SK-N-SH treated with all-trans-retinoic acid at 6 μM for 48 hours (cell line): ENCODE measurements around the gene ANO5.

ENCODE experiments used
- CSRNP3 ChIP-seq: fragments of 250-450 bp; sonication (Bioruptor Pico); IDR thresholded peaks from 2 replicates; pipeline ENCODE4 v1.5.1; 2021; ENCODE audit warnings: mild to moderate bottlenecking, moderate library complexity
- SNAI2 ChIP-seq: fragments of 250-450 bp; sonication (Bioruptor Pico); IDR thresholded peaks from 2 replicates; pipeline ENCODE4 v1.5.0; 2020; ENCODE audit warnings: mild to moderate bottlenecking, moderate library complexity
- ZNF70 ChIP-seq: fragments of 450-650 bp; formaldehyde crosslinking; IDR thresholded peaks from 2 replicates; pipeline ENCODE4 v1.5.0; 2020; ENCODE audit warnings: mild to moderate bottlenecking, moderate library complexity

GRCh38 chr11:22180131-22180530, 12.8 kb upstream of the ANO5 start:
- TF ChIP-seq ZNF70 (CRISPR knock-in tag) = no peak
- TF ChIP-seq SNAI2 (CRISPR knock-in tag) = no peak
- no peak for TF ChIP-seq CSRNP3 (CRISPR knock-in tag)
